Measurements from ENCODE around the gene MAPK11.
A peak's percentile ranks its signal among the peaks of the same experiment; 100 is the strongest.

The MAPK11 gene

DNA sequence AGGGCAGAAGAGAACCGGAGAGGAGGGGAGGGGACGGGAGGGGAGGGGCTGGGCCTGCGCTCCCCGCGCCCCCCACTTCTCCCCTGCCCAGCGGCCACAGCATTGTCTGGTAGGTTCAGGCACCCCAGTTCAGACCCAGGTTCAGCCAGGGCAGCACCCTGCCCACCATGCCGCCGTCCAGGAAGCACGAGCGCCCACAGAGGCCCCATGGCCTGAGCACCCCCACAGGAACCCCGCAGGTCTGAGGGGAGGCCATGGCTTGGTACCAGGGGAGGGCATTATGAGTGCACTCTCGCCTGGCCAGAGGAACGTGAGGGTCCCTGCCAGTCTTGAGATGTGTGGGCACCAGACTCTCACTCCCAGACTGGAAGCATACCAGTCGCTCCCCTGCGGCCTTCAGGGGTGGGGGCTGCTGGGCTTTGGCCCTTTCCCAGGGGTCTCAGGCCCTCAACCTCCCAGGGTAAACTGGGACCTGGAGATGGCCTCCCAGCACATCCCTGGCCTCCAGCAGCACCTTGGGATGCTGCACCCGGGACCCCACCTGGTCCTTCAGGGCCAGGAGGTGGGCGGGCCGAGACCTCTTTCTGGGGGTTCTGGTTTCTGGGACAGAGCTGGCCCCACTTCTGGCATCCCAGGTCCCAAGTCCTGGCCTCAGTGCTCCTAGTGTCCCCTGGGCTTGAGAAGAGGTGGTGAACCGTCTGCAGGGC lies 37.9 kb upstream of the MAPK11 start:
- DNase-seq, result no peak

DNA sequence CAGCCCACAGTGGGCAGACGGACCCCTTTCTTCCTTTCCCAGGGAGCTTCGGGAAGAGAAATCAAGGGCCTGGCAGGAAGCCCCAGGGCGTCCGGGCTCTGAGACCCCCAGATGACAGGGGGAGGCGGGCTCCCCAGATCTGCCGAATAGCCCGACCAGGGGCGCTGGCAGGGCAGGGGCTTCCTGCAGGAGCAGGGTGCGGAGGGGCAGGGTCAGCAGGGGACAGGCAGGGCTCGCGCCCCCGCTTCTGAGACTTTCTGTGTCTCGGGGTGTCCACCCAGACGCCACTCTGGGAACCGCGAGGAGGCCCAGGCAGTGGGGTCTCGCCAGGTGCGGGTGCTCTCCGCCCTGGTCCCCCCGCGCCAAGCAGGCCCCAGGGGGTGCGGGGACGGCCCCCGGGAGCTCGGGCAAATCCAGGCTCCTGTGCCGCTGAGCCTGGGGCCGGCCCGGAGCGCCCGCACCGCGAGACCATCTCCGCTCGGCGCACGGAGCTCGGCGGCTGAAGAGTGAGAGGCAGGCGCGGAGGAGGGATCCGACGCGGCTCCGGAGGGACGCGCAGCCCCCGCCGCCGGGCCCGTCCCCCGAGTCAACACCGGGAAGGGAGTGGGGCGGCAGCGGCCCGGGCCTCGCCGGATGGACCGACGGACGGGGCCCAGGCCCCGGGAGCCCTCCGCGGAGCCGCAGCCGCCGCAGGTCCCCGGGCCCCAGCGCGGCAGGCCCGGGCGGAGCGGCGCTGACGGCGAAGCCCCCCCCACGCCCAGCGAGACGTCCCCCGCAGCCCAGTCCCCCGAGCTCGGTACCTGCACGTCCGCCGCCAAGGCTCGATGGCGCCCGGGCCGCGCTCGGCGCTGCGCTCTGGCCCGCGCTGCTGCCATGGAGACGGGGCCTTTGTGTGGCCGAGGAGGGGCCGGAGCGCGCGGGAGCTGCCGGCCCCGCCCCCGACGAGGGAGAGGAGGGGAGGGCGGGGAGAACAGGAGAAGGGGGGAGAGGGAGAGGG lies 36.9 kb upstream of the MAPK11 start, which contains the start of gene PLXNB2:
Gene PLXNB2 (minus strand): TSS at position 894 of the 997 bp plus-strand sequence. CDS start 17,062 bp downstream, outside the sequence.
- peak; percentile 72 for DNase-seq

DNA sequence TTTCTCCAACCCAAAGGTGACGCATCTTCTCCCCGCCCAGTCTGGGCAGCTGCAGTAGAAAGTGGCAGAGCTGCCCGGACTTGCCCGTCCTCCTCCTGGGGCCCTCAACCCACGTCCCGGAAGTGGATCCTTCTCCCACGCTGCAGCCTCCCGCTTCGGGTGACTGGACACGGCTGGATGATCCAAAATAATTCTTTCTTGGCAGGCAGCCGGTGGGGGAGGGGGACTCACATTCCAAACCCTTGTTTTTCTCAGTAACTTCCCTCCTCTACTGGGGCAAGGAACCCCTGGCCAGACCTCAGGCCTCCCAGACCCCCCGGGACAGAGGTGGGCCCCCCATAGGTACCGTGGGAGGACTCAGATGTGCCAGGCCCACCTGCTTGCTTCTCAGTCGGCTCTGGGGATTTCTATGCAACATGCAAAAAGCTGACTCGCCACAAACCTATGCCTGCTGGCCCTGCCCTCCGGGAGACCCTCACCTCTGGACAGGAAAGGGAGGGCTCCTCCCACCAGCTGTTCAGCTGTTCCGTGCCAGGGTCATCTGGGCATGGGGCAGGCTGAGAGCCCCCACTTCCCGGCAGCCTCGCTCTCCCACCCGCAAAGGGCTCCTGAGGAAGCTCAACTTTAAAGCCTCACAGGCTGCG lies 35.9 kb upstream of the MAPK11 start:
- DNase-seq, result peak; percentile 88

DNA sequence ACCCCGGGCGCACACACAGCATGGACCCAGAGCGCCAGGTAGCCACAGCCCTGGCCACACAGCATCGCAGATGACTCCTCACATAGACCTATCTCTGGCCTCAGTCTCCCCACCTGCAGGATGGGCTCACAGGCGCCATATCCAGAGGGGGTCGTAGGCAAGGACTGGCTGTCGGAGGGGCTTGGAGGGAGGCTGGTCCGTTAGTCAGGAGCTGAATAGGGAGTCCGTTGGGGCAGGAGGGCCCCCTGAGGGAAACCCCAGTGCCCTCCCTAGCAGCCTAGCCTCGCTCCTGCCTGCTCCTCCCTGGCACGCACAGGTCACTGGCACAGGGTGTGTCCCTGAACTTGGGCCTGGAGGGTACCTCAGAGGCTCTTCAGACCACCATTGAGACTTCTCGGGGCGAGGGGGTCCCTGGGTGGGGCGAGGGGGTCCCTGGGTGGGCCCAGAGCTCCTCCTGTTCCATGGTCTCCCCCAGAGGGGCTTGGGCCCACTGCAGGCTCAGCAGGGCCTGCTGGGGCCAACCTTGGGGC lies 35.3 kb upstream of the MAPK11 start:
- no peak for DNase-seq

DNA sequence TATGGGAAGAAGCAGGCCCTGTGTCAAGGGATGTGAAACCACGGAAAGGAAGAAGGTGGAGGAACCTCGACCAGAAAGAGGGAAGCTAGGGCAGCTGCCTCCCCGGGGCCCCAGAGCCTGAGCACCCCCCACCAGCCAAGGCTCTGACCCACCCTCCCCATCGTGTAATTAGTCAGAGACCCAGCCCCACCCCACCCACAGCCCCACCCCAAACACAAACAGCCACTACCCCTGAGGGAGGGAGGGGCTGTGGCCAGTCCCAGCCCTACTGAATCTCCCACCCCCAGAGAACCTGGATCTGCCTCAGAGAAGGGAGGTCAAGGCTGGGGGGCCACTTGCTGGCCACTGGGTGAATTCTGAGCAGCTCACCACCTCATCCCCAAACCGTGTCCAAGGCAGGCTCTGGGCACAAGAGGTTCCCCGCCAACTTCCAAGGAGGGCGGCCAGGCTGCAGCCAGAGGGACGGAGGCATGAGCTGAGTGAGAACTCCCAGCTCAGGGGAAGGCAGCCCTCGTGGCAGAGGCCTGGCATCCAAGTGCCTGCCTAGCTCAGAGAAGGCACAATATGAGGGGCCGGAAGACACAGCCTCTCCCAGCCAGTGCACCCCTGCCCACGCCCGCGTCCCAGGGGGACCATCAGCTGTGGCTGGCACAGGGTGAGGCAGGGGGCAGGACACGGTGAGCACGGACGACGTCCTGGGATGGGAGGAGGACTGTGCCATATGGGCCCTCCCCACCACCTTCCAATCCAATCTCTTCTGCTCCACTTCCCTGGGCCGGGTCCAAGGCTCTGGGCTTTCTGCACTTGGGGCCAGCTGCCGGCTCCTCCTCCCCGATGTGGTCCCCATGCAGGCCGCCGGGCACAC lies 34.6 kb upstream of the MAPK11 start:
- no peak for DNase-seq

DNA sequence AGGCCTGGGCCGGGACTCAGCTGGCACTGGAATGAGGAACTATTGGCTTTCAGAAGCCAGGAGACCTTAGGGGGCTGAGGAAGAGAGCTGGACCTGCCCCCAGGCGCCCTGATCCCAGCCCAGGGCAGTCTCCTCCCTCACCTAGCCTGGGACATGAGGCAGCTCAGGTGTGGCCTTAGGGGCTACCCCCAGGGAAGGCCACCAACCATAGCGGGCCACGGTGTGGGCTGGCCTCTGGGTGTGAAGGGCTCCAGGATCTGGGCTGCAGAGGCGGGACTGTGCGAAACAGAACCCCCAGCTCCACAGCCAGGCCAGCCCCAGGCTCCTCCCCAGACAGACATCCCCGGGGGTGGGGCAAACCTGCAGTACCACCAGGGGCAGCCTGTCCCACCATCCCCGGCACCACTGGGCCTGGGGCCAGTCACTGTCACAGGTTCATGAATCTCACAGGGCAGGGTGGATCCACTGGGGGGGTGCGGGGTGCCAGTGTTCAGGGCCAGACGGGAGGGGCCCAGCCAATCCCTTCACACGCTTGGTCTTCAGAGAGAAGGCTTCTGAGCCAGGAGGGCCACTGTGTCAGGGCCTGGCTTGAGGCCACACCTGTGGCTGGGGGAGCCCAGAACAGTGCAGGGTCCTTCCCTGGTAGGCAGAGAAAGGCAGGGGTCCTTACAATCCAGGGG lies 33.8 kb upstream of the MAPK11 start:
- DNase-seq, result no peak

DNA sequence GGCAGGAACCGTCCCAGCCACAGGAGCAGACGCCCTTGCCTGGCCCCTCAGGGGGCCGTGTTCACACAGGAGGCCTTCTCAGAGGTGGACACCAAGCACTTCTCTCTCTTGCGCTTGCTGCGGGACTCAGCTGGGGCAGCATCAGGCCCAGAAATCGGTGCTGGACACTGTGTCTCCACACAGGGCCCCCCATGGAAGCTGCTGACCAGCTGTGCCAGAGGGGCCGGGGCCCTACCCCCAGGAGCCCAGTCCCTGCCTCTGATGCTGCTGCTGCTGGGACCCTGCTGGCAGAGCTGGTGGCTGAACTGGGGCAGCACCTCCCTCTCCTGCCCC lies 33.3 kb upstream of the MAPK11 start:
- DNase-seq, result no peak

DNA sequence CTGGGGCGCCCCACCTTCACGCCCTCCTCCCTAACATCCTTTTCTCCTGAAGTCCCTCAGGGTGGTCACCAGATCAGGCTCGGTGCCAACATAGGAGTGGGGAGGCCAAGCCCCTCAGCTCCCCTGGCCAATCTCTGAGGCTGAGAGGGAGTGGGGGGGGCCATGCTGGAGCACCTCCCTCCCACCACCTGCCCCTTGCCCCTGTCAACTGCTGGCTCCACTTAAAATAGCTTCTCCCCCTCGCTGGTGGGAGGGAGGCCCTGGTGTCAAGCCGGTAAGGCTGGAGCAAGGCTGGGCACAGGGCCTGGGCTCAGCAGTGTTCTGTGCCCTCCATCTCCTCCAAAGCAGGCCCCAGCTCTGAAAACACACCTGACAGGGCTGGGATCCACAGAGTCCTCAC lies 32.4 kb upstream of the MAPK11 start:
- no peak for DNase-seq

DNA sequence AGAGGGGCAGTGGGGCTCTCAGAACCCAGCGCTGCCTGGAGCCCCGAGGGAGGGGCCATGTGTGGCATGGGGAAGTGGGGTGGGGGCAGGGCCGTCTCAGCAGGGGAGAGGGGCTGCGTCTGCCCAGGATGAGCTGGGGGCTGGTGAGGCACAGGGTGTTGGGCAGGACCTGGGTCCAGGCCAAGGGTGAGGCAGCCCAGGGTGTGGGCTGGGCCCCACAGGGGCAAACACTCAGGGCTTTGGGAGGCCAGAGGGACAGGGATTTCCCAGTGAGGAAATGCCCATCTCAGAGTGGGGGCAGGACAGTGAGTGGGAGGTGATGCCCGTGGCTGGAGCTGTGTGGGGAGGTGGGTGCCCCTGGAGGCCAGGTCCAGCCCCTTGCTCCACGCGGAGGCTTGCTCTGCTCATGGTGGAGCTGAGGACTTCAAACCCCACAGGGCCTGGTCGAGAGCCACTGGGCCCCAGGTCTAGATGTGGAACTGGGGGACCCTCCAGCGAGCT lies 31.9 kb upstream of the MAPK11 start:
- DNase-seq, result no peak

DNA sequence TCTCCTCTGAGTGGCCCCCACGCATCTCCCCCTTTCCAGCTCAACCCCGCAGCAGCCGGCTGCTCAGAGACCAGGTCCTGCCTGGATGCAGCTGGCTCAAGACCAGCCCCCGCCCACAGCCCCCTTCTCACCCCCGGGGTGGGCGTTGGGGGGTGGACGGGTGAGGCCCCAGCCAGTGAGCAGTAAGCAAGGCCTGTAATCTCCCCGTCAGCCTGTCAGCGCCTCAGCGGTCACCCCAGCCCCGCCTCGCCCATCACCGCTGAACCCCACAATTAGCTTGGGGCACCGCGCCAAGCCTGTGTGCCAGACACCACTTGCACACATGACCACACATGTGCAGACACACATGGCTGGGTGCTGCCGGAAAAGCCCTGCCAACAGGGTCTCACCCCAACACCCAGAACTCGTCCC lies 31.4 kb upstream of the MAPK11 start:
- no peak for DNase-seq

DNA sequence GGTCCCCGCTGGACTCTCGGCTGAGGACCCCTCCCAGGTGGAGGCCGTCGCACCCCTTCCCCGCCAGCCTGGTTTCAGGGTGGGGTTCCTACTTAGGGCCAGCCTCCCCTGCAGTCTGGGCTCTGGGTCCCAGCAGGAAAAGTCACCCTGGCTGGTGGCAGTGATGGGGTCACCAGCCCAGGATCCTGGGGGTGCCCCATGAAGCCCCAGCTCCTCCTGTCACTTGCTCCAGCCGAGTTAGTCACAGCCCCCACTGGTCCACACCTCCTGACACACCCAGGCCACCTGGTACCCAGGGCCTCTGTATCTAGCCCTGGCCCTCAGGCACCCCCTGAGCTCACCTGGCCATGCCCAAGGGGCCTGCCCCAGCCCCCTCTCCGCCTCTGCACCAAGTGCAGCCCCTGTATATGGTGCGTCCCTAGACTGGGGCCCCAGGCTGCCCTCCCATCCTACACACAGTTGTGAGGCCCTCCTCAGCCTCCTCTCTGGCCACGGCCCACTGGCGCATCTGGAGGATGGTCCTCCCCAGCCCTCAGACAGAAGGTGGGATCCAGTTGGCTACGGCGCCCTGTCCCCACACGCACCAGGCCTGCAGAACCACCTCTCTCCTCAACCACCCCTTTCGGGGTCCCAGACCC lies 30.6 kb upstream of the MAPK11 start:
- DNase-seq, result no peak

DNA sequence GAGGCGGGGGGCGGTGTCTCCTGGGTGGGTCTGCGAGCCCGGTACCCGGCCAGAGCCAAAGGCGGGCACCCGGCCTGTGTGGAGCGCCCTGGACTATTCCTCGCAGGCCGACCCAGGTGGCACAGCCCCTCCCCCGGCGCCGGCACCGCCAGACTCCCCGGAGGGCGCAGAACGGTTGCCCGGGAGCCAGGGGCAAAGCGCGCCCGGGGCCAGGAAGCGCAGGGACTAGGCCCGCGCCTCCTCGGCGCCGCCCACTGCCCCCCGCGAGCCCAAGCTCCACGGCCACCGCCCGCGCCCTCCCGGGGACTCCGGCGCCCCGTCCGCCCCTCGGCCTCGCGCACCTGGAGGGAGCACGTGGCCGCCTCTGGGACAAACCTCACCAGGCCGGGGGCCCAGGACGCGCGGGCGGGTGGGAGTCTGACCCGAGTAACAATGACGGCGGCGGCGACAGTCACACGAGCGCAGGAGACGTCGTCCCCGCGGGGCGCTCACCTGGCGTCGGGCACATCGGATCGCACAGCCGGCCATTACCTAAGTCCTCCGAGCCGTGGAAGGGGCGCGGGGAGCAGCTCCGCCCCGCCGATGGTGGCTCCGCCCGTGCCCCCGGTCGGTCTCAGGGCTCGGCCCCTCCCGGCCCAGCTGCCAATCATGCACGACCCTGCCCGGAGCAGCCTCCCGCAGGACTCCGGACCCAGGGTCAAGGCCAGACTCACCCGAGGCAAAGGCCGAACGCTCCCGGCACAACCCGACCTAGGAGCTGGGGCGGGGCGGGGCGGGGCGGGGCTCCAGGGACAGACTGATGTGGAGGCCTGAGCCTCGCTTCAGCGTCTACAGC lies 29.8 kb upstream of the MAPK11 start:
- DNase-seq, result no peak

DNA sequence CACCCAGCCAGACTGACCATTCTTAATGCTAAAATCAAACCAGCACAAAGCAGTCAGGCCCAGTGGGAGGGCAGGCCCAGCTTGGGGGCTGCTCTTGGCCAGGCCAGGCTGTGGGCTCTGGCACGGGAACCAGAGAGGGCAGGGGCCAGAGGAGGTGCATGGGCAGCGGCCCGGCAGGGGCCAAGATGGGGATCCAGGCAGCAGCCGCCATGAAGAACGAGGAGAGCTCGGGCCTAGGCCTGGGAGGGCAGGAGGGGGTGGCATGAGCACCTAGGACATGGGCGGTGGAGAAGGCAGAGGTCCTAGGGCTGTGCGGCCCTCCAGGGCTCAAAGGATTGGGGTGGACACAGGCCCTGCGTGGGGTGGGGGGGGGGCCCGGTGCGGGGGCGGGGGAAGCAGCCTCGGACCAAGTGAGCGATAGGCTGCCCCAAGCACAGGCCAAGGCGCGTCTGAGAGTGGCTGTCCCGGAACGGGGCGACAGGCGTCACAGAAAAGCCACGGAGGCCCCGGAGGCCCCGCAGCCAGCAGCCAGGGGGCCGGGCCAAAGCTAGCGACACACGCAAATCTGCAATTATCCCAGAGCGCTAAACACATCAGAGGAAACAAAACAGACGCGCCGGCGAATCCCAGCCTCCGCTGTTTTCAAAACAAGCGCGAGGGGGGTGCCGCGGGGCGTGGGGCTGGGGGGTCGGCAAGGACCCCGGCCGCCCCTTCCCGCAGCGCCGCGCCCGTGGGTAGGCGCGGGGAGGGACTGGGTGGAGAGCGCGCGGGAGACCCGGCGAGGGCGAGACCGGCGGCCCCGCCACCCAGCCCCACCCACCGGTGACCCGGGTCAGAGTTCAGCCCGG lies 29.0 kb upstream of the MAPK11 start:
- DNase-seq, result no peak

DNA sequence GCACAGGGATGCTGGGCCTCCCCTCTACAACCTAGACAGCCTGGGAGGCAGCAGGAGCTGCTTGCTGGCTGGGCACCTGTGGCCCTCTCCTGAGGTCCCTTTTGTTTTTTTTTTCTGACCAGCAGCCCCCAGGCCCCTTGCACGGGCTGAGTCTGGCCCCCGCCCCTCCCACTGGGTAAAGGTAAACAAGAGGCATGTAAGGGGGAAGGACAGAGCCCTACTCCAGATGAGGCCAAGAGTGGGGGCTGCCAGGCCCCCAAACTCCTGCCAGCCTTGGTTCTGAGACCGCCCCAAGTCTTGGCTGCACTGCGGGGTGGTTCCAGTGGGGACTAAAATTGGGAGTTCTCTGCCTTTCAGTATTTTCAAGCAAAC lies 28.1 kb upstream of the MAPK11 start:
- DNase-seq, result no peak

DNA sequence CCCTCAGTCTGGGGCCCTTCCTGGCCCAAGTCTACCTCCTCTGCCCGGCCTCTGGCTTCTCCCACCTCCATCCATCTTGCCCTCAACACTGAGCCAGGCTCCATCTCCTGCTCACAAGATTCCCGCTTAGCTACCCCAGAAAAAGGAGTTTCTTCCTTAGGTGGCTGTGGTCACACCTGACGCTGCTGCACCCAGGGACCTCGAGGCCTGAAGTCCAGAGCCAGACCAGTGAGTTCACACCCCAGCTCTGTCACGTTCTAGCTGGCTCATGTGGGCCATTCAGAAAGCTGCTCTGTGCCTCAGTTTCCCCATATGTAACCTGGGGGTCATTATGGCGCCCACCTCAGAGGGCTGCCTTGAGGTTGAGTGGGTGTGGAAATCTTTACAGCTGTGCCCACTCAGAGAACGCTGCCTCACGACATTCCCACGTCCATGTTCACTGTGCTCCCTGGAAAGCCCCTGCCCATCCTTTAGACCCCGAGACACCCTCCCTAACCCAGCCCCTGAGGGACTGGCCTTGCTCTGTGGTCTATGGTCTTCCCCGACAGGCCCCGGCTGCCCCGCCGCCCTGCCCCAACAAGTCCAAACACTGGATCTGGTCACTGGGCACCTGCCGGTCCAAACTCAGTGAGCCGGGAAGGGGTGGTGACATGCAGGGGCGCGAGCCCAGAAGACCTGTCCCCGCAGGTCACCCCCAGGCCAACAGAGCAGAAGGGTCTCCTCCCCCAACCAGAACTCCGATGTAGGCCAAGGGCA lies 27.5 kb upstream of the MAPK11 start:
- DNase-seq, result no peak

DNA sequence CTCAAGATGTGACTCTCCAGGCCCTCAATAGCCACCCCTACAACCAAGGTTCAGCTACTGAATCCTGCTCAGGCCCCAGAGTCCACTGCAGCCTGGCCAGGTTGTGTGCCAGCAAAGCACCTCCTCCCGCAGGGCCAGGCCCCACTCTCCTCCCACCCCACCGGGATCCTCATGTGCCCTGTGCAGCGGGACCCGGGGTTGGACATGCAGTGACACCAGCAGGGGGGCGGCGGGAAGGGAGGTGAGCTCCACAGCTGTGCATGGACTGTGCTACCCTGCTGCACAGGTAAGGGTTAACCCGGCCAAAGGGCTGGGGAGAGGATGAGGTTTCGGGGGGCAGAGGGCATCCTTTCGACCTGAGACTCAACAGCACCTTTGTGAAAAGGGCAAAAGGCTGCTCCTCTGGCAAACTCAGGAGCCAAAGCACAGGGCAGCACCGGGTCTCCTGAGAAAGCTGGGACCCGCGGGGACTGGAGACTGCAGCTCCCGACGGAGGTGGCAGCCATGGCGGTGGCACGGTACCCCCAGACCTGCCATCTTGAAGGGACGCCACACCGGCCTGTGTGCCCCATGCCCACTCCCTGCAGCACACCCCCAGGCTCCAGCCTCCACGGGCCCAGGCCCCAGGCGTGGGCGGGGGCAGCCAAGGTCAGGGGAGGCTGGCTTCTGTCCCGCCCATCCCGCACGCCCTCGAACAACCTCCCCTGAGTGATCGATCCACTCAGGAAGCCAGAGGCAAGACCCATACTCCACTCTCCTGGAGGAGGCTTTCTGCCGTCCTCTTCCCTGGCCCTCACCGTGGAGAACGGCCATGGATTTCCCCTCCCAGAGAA lies 26.7 kb upstream of the MAPK11 start:
- DNase-seq, result no peak

DNA sequence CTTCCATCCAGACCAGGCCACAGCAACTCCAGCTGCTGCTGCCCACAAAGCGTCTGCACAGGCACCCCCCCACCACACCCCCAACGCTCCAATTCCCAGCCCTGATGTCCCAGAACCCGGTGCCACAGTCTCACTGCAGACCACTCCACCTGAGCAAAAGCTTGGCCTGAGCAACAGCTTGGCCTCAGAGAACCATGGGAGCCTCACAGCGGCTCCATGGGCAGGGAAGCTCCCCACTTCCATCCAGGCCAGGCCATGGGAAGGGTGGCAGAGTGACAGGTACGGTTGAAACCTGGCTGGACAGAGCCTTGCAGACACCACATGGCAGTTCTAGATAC lies 24.1 kb upstream of the MAPK11 start:
- no peak for DNase-seq

Measured in DMS153 (cell line).